EL (cell line): ENCODE measurements around the gene LIMA1.
"Not testable (repeated sequence)": the region's sequence is repeated elsewhere in the genome, so short reads cannot be mapped to it uniquely, and the experiment has no call there.

Source experiments
- DNase-seq: peaks from one replicate; pipeline ENCODE4 v3.0.0-alpha.2; 2016

LIMA1 gene

GRCh38 chr12:50185301-50185895 is 97.9 kb downstream of the LIMA1 start:
- DNase-seq, result no peak

GRCh38 chr12:50184261-50184660 is 99.1 kb downstream of the LIMA1 start:
- no peak for DNase-seq

DNA sequence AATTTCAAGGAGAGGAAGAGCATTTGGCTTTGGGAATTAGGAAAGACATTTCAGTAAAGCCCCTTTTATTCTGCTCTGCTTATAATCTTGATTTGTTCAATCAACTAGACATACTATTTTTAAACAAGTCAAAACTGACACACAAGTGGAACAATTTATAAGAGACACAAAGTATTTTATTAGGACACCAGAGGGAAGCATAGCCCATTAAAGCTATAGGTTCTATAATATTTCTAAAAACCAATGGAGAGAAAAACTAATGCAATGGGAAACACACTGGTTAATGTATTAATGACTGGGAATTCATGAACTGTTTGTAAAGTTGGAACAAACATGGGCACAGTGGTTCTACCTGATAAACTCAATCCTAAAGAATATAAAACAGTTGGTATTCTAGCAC is 100.9 kb downstream of the LIMA1 start:
- no peak for DNase-seq

DNA sequence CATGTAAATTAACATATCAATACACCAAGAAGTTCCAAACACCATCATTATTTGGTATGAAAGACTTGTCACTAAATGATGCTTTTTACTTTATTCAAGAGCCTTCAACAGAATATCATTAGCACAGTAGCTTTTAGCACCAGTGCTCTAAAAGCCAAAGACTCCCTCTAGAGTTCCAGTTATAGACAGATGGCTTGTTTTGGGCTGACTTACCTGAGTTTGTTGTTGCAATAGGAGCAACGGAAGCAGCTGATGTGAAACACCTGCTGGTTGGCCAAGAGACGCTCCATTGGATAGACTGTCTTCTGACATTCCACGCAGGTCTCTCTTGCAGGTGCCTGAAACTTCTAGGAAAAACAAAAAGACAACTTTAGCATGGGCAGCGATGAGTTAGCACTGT is 101.6 kb downstream of the LIMA1 start:
- no peak for DNase-seq

- no peak for DNase-seq
These were observed 107.6 kb downstream of the LIMA1 start for GRCh38 chr12:50175716-50176026.

DNA sequence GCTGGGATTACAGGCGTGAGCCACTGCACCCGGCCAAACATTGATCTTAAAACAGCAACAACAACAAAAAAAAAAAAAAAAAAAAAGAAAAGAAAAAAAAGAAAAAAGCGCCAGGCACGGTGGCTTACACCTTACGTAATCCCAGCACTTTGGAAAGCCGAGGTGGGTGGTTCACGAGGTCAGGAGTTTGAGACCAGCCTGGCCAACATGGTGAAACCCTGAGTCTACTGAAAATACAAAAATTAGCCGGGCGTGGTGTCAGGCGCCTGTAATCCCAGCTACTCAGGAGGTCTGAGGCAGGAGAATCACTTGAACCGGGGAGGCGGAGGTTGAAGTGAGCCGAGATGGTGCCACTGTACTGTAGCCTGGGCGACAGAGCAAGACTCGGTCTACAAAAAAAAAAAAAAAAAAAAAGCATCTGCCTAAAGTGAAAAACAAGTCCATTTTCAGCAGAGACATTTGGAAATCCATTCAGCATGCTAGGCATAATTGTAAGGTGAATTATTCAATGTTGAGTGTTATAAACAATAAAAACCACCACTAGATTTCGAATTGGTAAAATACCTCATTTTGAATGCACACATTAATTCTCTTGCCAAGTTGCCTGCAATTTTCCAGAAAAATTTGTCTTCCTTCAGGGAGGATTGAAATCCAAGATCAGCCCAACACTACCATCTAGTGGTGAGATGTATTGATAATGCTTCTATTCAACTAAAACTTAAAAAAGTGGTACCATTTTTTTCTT is 108.2 kb downstream of the LIMA1 start:
- DNase-seq, result peak; percentile 73

DNA sequence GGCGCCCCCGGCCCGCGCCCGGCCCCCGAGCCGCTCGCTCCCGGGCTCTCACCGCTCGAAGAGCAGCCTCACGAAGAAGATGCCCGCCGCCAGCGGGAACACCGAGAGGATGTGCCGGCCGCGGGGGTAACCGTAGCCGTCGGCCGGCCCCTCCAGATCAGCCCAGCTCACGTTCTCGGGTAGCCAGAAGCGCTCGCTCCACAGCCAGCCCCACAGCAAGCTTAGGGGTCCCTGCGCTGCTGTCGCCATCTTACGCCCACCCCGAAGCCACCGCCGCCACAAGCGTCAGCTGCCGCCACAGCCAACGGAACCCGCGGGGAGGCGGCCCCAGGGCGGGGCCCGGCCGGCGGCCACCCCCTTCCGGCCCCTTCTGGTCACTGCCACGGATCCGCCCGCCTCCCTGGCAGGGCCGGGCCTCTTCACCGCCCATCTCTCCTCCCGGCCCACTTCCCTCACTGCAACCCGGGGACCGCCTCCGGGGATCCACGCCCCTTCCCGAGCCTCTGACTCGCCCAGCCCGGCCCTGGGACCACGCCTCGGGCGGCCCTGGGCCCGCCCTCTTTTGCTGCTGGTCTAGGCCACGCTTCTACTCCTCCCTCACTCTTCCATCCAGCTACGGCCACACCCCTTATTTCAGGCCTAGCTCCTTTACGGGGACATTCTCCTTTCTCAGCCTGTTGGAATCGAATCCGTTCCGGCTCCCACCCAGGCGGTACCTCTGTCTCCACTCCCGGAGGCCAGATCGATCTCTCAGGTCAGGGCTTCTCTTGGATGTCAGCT is 116.1 kb downstream of the LIMA1 start, which contains the start of gene CERS5:
CERS5 (minus strand) TSS at position 321 of the 780 bp plus-strand sequence; CDS start at position 249, 72 bp downstream.
- DNase-seq, result peak; percentile 99

GRCh38 chr12:50166799-50167048 is 116.6 kb downstream of the LIMA1 start:
- DNase-seq, result no peak

- DNase-seq, result no peak
These were observed 118.4 kb downstream of the LIMA1 start for GRCh38 chr12:50164963-50165362.

- no peak for DNase-seq
These were observed 121.1 kb downstream of the LIMA1 start for GRCh38 chr12:50162230-50162629.

GRCh38 chr12:50160643-50161042 is 122.7 kb downstream of the LIMA1 start:
- no peak for DNase-seq

- DNase-seq, result no peak
These were observed 126.1 kb downstream of the LIMA1 start for GRCh38 chr12:50157259-50157658.

DNA sequence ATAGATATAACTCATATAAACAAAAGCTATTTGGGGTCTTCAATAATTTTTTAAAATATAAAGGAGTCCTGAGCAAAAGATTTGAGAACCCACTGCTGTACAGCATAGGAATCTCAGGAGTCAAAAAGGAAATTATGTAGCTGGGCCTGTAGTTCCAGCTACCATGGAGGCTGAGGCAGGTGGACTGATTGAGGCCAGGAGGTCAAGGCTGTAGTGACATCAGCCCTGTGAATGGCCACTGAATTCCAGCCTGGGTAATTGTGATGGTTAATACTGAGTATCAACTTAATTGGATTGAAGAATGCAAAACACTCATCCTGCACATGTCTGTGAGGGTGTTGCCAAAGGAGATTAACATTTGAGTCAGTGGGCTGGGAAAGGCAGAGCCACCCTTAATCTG is 126.7 kb downstream of the LIMA1 start:
- no peak for DNase-seq

DNA sequence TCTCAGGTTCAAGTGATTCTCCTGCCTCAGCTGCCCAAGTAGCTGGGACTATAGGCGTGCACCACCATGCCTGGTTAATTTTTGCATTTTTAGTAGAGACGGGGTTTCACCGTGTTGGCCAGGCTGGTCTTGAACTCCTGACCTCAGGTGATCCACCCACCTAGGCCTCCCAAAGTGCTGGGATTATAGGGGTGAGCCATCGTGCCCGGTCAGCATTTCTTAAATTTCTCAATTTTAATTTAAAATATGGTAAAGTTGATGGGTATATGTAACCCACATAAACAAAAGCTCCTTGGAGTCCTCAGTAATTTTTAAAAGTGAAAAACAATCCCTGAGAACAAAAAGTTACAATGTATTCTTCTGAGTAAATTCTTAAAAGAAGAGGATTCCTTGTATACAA is 128.4 kb downstream of the LIMA1 start:
- not testable (repeated sequence) for DNase-seq

DNA sequence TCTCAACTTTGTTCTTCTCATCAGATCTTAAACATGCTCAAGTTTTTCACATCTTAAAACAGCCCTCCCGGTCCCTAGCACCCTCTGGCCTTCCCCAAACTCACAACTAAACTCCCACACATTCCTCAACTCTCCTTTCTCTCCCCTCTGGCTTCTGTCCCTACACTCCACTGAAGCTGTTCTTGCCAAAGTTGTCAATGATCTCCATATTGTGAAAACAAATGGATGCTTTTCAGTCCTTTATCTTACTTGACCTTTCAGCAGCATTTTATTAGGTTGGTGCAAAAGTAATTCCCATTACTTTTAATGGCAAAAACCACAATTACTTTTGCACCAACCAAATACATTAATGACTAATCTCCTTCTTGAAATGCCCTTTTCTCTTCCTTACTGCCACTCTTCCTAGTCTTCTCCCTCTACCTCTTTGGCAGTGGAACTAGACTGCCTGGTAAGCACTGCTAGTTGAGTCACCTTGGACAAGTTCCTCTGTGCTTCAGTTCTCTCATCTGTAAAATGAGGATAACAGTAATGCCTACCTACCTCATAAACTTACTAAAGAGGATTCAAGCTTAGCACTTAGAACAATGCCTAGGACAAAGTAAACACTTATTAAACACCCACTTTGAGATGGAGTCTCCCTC is 132.2 kb downstream of the LIMA1 start:
- DNase-seq, result no peak

DNA sequence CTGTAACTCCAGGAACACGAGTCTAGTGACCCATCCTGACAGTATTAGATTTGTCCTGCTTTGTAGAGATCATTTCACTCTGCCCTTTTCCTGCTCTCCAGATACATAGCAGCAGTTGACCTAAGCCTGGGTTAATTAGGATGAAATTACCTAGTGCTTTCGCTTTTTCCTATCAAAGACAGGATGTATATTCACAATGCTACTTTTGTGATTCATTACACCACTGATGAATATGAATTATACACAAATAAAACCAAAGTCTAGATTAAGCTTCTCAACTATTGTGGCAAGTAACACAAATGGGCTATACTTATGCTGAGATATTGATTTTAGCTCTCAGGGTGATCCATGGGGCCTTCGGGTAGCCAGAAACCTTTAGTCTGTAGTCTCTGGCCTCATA is 134.0 kb downstream of the LIMA1 start:
- DNase-seq, result no peak

DNA sequence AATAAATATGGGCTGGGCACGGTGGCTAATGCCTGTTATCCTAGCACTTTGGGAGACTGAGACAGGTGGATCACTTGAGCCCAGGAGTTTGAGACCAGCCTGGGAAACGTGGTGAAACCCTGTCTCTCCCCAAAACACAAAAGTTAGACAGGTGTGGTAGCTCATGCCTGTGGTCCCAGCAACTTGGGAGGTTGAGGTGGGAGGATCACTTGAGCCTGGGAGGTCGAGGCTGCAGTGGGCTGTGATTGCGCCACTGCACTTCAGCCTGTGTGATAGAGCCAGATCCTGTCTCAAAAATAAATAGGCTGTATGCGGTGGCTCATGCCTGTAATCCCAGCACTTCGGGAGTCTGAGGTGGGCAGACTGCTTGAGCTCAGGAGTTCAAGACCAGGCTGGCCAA is 135.3 kb downstream of the LIMA1 start:
- DNase-seq, result not testable (repeated sequence)

DNA sequence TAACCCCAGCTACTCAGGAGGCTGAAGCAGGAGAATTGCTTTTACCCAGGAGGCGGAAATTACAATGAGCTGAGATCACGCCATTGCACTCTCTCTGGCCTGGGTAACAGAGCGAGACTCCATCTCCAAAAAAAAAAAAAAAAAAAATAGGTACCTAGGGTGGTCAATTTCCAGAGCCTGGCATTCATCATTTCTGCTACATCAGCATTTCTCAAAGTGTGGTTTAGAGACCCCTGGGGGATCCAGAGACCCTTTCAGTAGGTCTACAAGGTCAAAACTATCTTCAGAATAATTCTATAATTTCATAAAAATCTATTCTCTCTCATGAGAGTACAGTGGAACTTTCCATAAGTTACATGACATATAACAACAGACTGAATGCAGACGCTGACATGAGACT is 136.0 kb downstream of the LIMA1 start:
- no peak for DNase-seq

GRCh38 chr12:50145439-50145838 is 137.9 kb downstream of the LIMA1 start:
- no peak for DNase-seq

DNA sequence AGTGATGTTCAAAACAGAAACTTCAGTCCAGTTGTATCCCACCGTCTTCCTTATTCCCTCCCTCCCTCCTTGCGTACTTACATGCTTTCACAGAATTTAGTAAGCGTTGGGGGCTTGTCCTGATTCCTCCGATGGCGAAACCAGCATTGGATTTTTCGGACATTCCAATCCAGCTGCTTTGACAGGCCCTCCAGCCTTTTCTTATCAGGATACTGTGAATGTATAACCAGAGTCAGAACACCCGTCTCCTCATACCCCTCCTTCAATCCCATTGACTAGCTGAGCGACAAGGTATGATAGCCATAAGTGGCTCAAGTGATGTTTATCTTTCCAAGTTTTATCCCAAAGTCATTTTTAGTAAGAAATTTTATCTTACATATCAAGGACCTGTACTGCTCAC is 140.3 kb downstream of the LIMA1 start:
- DNase-seq, result no peak

GRCh38 chr12:50132505-50133135 is 150.7 kb downstream of the LIMA1 start:
- DNase-seq, result no peak

DNA sequence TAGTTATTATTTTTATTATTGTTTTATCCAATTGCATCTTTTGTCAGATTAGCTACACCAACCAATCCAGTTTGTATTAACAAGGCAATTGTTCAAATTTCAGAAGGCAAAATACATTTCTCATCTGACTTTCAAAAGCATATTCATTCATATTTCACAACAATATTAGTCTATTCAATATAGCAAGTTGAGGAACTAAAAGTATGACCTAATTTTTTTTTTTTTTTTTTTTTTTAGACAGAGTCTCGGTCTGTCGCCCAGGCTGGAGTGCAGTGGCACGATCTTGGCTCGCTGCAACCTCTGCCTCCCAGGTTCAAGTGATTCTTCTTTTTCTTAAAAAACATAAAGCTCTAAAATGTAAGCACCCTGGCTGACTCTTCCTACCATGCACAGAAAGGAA is 154.0 kb downstream of the LIMA1 start:
- no peak for DNase-seq

- DNase-seq, result no peak
These were observed 155.8 kb downstream of the LIMA1 start for GRCh38 chr12:50127546-50127945.
